ENCODE measurements around the gene SEMA4A.
"Not testable (repeated sequence)": the region's sequence is repeated elsewhere in the genome, so short reads cannot be mapped to it uniquely, and the experiment has no call there.

The SEMA4A gene

DNA sequence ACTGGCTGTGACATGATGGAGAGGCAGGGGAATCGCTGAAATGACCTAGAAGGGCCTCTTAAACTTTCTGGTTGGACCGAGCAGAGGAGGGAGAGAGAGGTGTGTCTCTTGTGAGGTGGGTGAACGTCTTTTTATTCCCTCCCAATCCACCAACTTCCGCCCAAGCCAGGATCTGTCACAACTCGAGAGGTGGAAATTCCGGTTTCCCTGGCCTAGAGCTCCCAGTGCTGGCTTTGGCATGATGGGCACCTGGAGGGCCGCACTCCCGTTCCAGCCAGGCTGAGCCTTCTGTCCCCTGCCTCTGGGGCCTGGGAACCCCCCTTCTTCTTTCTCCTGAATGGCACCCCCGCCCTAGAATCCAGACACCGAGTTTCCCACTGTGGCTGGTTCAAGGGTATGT lies at the start of gene SEMA4A:
Gene SEMA4A (plus strand): TSS at position 224 of the 400 bp plus-strand sequence. CDS start 994 bp downstream, outside the sequence.
- no peak for DNase-seq

DNA sequence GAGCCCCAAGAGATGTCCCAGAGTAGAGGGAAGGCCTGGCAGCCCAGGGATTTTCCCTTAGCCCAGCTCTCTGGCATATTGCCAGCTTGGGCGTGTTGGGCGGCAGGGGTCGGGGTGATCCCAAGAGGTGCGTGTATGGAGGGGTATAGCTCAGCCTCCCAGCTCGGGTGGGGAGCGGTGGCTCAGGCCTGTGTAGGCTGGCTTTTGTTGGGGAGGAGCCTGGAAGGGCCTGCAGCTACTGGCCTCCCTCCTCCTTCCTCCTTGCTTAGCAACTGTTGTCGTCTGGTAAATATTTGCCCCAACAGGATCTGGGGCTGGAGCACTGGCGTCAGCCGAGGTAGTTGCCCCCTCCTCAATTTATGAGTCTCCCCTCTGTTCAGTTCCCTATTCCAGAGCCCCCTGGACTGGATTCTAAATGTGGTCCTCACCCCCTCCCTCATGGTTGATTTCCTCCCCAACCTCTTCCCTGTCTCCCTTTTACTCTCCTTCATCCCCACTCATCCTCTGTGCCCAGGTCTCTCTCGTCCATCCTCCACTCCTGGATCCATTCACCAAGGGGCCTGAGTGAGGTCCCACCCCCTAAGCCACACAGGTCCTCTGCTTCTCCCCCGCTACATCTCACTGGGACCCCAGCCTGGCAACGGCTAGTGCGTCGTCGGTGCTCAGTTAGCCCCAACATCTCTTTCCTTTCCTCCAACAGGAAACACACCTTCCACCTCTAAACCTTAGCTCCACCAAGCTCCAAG lies 49.1 kb upstream of the SEMA4A start:
- no peak for DNase-seq

DNA sequence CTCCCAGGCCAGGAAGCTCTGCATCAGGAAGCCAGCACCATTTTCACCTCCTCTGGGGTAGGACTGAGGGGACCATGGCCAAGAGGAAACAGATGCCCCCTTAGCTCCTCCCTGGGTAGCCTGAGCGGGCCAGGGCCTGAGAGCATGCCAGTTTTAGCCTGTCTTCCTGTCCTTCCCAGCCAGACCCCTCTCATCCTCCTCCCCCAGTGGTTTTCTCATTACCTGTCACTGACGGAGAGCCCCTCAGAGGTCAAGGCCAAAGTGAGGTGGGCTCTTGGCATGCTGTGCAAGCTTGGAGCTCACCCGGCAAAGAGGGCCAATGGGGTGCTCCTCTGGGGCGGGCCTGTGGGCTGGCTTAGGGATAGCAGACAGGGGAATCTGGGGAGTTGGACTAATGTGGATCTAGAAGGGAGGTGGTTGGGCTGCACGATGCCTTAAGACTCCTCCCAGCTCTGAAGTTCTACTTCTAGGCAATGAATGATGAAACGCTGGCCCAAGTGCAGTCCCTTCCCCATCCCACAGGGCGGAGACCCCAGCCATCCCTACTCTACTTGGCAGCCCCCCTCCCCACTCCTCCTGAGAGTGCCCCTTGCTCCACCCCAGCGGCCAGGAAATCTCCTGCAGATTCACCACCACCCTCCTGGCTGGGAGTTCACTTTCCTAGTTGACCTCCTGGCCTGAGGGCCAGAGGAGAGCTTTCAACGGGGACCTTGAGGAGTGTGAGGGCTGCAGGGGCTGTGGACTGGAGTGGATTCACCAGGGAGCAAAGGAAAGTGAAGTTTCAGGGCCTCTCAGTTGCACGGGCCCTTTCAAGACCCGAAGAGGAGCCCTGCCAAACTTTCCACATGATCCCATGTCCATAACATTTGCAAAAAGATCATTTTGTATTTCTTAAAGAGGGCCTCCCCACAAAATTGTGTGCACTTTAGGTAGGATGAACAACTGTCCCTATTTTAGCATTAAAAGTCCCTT lies 48.2 kb upstream of the SEMA4A start:
- DNase-seq = no peak

DNA sequence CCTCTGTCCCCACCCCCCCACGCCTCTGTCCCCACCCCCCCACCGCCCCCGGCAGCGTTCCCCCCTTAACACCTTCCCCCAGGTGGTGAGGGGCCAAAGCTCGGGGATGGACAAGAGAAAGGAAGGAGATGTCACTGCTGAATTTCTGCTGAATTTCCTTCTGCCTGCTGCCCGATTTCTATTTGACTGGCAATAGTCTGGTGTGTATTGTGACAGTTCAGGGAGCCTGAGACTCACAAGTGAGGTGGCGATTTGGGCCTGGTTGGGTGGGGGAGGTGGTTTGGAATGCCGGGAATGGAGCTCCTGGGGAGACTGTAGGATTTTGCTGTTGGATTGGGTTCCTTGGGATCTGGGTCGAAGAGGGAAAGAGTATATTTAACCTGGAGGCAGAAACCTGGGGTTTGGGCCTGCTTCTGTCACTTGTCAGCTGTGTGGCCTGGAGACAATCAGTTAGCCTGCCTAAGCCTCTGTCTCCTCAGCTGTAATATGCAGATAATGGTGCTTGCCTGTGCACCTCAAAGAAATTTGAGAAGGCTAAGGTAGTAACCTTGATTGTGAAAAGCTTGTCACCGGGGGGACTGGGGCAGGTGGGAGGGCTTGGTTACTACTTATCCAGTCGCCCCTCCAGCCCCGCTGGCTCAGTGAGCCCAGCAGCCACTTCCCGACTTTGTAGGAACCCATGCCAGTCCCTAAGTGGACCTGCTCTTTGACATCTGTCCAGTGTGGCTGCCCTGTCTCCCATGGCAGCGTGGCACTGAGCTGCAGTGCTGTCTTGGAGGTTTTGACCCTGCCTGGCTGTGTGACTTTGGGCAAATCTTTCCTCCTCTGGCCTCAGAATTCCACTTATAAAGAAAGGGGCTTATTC lies 46.5 kb upstream of the SEMA4A start:
- no peak for DNase-seq

DNA sequence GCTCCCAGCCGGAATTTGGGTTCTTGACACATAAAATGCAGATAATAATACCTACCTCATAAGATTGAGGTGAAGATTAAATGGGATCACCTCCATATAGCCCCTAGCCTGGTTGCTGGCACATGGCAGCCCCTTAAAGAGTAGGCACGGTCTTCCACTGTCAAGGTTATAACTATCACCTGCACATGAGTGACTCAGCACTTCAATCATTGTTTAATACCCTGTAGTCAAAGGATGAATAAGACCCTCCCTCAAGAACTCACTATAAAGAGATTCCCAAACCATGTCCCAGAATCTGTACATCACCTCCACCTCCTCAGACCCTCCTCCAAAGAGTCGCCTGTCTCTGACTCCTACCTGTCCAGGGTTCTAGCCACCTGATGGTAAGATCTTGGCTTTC lies 45.3 kb upstream of the SEMA4A start:
- DNase-seq = no peak

GRCh38 chr1:156108664-156109241 lies 44.6 kb upstream of the SEMA4A start:
- DNase-seq = no peak

DNA sequence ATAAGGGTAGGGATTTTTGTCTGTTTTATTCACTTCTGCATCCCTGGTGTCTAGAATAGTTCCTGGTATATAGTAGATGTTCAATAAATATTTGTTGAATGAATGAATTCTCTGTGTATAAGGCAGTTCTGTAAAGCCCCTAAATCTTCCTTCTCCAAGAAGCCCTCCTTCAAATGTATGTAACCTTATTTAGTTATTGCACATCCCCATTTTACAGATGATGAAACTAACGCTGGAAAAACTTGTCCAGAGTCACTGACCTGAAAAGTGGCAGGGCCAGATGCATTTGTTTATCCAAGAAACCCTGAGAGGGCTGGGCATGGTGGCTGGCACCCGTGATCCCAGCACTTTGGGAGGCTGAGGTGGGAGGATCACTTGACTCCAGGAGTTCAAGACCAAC lies 43.1 kb upstream of the SEMA4A start:
- no peak for DNase-seq

DNA sequence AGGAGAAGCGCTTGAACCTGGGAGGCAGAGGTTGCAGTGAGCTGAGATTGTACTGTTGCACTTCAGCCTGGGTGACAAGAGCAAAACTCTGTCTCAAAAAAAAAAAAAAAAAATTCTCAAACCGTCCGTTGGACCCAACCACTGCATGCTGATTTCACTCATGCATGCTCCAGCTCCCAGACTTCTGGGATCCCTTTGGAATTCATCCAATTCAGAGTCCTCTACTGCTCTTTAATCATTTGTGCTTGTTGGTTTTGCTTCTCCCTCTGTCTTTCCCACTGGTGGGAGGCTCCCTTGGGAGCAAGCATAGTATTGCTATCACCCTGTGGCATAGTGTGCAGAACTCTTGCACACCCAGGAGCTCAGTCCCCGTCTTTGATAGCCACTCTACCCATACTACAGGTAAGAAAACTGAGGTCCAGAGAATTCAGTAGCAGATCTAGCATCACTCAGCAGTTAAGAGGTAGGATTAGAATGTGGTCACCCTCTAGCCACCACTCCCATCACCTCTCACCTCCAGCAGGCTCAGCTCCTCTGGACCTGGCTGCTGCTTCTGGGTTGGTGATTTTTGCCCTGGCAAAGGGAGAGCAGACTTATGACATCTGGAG lies 41.9 kb upstream of the SEMA4A start:
- DNase-seq = no peak

DNA sequence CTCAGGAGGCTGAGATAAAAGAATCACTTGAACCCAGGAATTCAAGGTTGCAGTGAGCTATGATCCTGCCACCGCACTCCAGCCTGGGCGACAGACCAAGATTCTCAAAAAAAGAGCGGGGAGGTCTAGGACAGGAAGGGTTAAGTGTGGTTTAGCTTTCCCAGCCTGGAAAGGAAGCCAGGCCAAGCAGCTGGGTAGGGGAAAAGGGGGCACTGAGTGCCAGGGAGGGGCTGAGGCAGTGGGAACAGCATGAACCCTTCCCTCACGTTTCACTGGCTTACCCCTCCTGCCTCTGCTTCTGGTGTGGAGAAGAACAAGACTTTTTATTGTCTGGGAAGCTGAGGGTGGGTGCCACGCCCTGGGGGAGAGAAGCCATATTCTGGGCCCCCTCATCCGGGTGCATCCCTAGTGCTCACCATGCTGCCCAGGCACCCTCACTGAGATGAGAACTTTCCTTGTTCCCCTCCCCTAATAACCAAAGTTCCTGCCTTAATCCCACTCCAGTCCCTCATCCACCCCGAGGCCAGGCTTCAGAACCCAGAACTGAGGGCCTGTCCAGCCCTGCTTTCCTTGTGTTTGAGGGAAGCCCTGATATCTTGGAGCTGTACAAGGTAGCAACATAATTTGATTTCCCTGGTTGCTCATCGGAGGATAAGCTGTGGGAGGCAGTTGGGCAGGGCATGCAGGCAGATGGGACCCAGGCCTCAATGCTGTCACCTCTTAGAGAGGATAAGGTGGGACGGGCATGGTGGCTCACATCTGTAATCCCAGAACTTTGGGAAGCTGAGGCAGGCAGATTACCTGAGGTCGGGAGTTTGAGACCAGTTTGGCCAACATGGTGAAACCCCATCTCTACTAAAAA lies 40.9 kb upstream of the SEMA4A start:
- no peak for DNase-seq

- DNase-seq = no peak
Observed at GRCh38 chr1:156113282-156113950, 40.0 kb upstream of the SEMA4A start.

DNA sequence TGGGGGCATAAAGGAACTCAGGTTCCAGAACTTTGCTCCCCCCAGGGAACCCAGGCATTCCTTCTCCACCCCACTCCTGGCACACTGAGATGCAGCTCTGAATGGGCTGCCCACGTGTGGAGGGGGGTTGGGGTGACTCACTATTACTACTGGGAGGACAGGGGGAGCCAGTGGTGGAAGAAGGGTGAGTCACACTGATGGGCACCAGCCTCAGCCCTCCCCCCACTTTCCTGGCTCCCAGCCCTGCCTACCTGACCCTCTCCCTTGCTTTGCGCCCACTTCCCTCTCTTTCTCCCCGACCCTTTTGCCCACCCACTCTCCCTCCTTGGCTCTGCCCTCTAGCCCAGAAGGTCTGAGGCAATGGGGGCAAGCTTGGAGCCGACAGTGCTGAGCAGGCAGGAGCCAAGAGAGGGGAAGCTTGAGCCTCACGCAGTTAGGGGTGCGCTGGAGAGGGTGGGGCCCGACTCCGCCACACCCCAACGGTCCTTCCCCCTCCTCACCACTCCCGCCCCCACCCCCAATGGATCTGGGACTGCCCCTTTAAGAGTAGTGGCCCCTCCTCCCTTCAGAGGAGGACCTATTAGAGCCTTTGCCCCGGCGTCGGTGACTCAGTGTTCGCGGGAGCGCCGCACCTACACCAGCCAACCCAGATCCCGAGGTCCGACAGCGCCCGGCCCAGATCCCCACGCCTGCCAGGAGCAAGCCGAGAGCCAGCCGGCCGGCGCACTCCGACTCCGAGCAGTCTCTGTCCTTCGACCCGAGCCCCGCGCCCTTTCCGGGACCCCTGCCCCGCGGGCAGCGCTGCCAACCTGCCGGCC lies 39.1 kb upstream of the SEMA4A start, which contains the start of gene LMNA:
Gene LMNA (plus strand): TSS at position 611 of the 818 bp plus-strand sequence. CDS start 208 bp downstream, outside the sequence.
- DNase-seq = no peak

DNA sequence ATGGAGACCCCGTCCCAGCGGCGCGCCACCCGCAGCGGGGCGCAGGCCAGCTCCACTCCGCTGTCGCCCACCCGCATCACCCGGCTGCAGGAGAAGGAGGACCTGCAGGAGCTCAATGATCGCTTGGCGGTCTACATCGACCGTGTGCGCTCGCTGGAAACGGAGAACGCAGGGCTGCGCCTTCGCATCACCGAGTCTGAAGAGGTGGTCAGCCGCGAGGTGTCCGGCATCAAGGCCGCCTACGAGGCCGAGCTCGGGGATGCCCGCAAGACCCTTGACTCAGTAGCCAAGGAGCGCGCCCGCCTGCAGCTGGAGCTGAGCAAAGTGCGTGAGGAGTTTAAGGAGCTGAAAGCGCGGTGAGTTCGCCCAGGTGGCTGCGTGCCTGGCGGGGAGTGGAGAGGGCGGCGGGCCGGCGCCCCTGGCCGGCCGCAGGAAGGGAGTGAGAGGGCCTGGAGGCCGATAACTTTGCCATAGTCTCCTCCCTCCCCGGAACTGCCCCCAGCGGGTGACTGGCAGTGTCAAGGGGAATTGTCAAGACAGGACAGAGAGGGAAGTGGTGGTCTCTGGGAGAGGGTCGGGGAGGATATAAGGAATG lies 38.4 kb upstream of the SEMA4A start:
- no peak for DNase-seq

DNA sequence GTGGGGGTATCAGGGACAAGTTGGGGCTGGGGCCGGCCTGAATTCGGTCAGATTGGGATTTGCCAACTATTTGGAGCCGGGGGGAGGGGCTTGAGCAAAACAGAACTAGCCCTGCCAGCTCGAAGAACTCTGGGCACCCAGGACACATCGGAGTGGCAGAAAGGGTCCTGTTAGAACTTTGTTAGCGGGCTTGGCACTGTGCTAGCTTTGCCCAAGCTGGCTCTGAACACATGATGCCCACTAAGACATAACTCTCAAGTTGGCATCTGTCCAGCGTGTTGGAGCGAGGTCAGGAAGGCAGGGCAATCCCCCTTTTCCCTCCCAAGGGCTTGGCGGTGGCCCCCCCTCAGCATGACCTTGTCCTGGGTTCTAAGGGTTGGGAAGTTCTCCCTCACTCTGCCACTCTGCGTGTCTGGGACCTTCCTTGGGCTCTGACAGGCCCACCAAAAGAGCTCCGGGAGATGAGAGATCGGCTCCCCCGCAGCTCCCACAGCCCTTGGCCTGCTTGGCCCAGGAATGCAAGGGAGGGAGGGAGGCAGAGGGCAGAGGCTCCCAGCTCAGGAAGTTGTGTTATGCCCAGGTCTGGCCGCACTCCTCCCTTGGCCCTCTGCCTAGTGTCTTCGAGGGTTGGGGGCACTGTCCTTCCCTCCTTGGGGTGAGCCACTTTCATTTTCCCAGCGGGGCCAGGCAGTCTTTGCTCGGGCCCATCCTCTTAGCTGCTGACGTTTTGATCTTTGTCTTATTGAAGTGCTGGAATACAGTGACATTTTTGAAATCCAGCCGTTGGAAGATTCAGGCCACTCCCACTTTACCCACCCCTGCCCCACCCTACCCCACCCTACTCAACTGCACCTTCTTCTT lies 37.6 kb upstream of the SEMA4A start:
- no peak for DNase-seq

DNA sequence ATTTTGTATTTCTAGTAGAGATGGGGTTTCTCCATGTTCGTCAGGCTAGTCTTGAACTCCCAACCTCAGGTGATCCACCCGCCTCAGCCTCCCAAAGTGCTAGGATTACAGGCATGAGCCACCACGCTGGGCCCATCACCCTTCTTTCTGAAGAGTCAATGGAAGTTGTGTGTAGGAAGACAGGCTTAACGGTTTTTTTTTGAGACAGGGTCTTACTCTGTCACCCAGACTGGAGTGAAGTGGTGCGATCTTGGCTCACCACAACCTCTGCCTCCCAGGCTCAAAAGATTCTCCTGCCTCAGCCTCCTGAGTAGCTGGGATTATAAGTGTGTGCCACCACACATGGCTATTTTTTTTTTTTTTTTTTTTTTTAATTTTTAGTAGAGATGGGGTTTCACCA lies 36.7 kb upstream of the SEMA4A start:
- DNase-seq = not testable (repeated sequence)

DNA sequence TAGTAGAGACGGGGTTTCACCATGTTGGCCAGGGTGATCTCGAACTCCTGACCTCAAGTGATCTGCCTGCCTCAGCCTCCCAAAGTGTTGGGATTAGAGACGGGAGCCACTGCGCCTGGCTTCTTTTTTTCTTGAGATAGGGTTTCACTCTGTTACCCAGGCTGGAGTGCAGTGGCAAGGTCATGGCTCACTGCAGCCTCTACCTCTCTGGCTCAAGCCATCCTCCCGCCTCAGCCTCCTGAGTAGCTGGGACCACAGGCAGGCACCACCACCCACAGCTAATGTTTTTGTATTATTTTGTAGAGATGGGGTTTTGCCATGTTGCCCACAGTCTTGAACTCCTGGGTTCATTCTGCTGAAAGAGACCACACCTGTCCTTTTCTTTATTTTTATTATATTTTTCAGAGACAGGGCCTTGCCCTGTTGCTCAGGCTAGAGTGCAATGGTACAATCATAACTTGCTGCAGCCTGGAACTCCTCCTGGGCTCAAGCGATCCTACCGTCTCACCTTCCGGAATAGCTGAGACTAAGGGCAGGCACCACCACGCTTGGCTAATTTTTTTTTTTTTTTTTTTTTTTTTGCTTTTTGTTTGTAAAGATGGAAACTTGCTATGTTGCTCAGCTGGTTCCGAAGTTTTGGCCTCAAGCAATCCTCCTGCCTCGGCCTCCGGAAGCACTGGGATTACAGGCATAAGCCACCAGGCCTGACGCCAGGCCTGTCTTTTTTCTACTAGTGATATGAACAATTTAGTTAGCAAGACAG lies 35.8 kb upstream of the SEMA4A start:
- DNase-seq = no peak

- no peak for DNase-seq
Observed at GRCh38 chr1:156118177-156118868, 35.1 kb upstream of the SEMA4A start.
